COLO829 (cell line): Measurements from ENCODE around the gene SRP9.
A peak's percentile ranks its signal among the peaks of the same experiment; 100 is the strongest.

Source experiments
- DNase-seq: peaks from one replicate; pipeline ENCODE4 v3.0.0; 2012; ENCODE audit warnings: low spot score

Gene SRP9

GRCh38 chr1:225777583-225778336 lies at the start of gene SRP9:
Gene SRP9, plus strand, starts transcription at chr1:225777826. Its CDS starts 115 bp downstream, at chr1:225777941.
- DNase-seq, result peak; percentile 94

GRCh38 chr1:225731491-225731890 lies 46.1 kb upstream of the SRP9 start:
- no peak for DNase-seq

- DNase-seq, result no peak
Measured at GRCh38 chr1:225733254-225733653, 44.4 kb upstream of the SRP9 start.

- DNase-seq, result no peak
Measured at GRCh38 chr1:225735252-225736149, 42.1 kb upstream of the SRP9 start.

- DNase-seq, result no peak
Measured at GRCh38 chr1:225736437-225737098, 41.1 kb upstream of the SRP9 start.

- DNase-seq, result no peak
Measured at GRCh38 chr1:225737161-225737560, 40.5 kb upstream of the SRP9 start.

- DNase-seq, result no peak
Measured at GRCh38 chr1:225737866-225738265, 39.8 kb upstream of the SRP9 start.

- DNase-seq, result no peak
Measured at GRCh38 chr1:225738763-225739162, 38.9 kb upstream of the SRP9 start.

GRCh38 chr1:225739542-225740107 lies 38.0 kb upstream of the SRP9 start:
- no peak for DNase-seq

GRCh38 chr1:225744745-225745144 lies 32.9 kb upstream of the SRP9 start:
- no peak for DNase-seq

- DNase-seq, result no peak
Measured at GRCh38 chr1:225745273-225745672, 32.4 kb upstream of the SRP9 start.

GRCh38 chr1:225746361-225747179 lies 31.1 kb upstream of the SRP9 start:
- peak; percentile 78 for DNase-seq

GRCh38 chr1:225747566-225747965 lies 30.1 kb upstream of the SRP9 start:
- no peak for DNase-seq

GRCh38 chr1:225748529-225748928 lies 29.1 kb upstream of the SRP9 start:
- no peak for DNase-seq

- DNase-seq, result no peak
Measured at GRCh38 chr1:225749706-225750105, 27.9 kb upstream of the SRP9 start.

GRCh38 chr1:225750420-225750819 lies 27.2 kb upstream of the SRP9 start:
- no peak for DNase-seq

- no peak for DNase-seq
Measured at GRCh38 chr1:225750875-225751824, 26.5 kb upstream of the SRP9 start.

GRCh38 chr1:225752245-225752644 lies 25.4 kb upstream of the SRP9 start:
- no peak for DNase-seq

GRCh38 chr1:225754940-225755641 lies 22.5 kb upstream of the SRP9 start:
- no peak for DNase-seq
